Stimulated activated CD8-positive, alpha-beta memory T cell treated with anti-CD3 and anti-CD28 coated beads, Interleukin-12 subunit alpha, Interleukin-12 subunit beta, amount 100 ng/mL, for 4 hours (primary cell): Measurements from ENCODE around the gene HAAO.

ENCODE experiments used
- DNase-seq: peaks from one replicate; pipeline ENCODE4 v3.0.0-alpha.2; 2020; ENCODE audit warnings: low read depth

HAAO gene

DNA sequence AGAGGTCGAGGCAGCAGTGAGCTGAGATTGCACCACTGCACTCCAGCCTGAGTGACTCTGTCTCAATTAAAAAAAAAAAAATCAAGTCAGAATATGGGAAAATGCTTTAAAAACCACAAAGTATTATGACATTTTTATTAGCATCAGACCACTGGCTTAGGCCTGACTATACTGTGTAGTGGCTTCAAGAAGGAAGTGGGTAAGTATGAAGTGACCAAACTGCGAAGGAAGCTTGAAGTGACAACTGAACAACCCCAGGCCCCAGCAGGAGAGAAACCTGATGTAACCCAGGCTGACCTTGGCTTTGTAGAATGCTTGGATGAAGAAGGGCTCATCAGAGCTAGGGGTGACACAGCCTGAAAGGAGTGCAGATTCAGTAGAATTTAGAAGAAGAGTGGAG is 21.4 kb upstream of the HAAO start:
- DNase-seq = no peak

DNA sequence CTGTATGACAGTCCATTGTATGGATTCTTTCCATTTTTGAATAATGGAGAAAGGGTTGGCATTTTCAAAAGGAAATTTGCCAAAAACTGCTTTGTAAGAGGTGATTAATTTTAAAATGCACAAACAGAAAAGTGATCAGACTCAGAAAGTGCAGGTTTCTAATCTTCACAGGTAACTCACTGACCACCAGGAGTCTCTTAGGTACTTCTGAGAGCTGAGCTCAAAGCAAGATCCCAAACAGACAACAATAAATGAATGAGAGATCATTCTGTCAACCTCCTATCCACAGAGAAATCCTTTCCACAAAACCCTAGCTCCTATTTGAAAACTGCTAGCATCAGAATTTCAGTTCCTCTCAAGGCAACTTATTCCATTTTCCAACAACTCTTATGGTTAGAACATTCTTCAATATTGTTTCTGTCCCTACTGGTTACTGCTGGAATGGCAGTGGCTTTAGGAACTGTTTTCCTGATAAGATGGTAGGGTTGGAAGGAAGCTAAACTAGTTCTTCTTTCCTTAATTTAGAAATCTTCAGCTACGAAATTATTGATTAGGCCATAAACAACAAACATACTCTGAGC is 20.6 kb upstream of the HAAO start:
- DNase-seq = no peak

DNA sequence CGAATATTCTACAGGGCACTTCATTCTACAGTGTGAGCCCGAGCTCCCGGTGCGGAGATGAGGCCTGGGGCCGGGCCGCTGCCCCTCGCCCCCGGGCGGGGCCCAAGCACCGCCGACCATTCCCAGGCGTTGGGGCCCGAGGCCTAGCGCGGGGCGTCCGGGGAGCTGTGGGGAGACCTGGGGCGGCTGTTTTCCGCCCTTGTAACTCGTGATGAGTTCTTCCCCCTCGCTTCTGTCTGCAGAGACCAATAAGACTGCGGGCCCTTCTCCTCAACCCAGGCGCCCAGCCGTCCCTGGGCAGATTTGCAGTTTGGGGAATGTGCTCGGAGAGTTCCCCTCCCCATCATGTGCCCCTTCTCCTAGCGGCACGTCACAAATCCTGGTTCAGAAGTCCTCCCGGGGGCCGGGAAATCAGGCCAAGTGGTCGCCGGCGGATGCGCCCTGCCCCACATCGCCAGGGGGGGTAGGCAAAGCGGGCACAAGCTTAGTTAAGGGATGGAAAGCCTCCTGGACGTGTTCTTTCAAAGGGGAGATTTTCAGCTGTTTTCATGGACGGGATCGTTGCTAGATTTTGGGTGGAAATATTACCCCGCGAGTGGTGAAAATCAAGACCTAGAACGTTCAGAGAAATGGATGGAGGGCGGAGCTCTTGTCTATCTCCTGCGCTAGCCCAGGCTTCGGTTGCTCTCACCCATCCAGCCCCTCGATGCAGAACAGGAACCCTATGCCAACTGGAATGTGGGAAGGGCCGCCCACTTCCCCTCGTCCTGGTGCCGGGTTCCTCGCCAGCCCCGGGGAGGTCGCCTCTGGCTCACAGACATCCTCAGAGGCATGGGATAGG is 18.8 kb upstream of the HAAO start:
- DNase-seq = peak; percentile 32

DNA sequence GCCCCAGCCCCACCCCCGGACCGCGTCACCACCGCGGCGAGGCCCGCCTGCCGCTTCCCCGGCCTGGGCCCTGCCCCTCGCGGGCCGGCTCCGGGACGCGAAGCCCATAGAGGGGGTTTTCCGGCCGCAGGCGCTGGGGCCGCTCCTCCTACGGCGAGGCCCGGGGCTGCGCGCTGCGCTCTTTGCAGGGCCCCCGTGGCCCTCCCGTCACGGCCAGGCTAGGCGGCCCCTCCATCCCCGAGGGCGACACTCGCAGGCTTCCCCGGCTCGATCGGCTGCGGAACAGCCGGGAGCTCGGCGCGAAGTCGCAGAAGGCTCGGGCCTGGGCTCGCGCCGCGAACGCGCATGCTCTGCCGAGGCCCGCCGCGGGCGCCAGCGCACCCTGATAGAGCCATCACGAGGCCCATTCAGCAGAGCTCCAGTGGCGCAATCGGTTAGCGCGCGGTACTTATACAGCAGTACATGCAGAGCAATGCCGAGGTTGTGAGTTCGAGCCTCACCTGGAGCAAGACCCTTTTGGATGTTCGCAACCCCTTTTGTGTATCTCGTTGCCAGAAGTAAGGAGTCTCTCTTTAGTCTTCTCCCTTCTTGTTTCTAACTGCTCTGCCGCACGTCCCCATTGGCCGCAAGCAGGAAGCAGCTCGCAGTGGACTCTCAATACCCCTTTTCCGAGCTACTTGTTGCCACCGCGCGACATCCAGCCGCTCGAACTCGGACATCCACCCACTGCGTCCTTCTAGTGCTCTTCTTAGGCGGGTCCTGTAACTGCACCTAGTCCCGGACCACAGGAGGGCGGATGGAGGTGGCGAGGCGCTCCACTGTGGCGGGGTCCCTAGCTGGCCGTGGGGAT is 18.0 kb upstream of the HAAO start:
- DNase-seq = peak; percentile 89

DNA sequence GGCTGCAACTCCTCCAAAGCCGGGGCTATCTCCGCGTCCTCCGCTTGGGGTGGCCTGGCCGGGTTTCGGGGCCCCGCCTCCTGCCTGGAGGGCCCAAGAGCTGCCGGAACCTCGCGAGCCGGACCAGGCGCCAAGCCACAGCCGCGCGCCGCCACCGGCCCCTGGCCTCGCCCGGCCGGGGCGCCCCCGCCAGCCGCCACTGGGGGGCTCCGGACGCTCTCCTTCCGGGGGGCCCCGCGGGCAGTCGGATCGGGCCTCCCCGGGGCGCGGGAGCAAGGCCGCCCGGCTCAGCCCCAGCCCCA is 17.4 kb upstream of the HAAO start:
- DNase-seq = no peak

DNA sequence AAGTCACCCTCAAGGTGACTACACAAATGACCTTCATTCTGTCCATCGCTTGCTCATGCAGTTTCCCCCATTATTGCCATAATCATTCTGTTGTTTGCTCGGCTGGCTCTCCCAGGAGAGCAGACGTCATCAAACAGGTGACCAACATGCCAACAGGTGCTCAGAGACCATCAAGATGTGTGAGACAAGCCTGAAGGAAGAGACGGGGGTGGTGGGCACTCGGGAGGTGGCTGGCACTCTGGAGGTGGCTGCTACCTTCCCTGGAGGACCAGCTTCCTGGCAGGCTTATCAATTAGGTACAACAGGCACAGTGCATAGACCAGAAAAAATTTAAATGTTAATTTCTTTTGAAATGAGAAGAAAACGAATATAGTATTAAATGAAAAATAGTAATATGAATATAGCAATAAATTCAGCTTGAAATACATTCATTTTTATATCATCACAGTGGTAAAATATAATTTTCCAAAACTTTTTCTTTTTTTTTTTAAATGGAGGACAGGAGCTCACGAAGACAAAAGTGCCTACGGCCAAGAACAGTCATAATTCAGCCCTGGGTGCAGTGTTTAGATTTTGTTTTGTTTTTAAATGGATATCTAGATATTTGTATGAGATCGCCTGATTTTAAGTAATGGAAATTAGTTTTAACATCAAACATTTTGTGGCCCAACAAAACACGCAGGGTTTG is 16.9 kb upstream of the HAAO start:
- DNase-seq = no peak

DNA sequence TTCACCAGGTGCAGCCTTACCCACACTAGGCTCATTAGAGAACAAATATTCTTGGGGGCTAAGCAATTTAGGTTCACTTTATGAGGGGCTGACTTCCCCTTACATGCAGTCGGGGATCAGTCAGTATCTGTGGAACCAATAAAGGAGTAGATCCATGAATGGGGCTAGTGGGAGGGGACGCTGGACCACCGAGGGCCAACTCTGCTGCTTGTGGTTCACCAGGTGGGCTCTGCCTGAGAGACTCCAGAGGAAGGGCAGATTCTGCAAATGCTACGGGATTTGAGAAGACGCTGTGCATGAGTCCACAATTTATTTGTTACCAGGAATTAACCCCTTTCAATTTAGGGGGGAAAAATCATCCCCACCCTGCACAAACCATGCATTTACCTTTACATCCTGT is 15.9 kb upstream of the HAAO start:
- no peak for DNase-seq

DNA sequence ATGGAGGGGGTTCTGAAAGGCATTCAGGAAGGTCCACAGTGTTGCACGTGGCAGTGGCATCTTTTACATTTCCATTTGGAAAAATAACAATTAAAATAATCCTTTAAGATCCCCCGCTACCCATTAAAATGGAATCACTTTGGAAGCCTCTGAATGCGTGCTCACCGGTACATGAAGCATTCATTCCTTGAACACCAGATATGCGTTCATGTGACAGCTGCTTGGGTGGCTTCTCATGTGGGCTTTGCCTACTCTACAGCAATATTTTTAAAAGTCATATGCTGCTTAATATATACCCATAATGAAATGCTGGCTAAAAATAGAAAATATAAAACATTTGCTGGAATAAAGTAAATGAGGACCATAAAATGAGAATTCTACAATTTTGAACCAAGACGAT is 14.4 kb upstream of the HAAO start:
- DNase-seq = no peak

DNA sequence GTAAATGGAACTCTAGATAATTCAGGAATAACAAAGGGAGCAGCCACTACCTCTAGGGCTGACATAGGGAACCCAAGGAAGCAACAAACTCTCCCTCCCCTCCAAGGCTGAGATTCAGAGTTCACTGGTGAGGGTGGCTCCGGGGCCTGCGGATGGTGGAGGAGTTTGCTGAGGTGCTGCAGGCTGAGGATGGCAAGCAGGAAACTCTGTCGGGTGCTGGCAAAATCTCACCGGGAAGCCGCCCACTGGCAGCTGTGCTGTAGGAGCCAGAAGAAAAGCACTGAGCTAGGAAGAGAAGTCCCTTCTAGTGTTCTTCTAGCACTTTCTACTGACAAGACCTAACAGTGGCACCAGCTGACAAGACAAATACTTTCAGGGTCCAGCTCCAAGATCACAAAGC is 12.5 kb upstream of the HAAO start:
- no peak for DNase-seq

DNA sequence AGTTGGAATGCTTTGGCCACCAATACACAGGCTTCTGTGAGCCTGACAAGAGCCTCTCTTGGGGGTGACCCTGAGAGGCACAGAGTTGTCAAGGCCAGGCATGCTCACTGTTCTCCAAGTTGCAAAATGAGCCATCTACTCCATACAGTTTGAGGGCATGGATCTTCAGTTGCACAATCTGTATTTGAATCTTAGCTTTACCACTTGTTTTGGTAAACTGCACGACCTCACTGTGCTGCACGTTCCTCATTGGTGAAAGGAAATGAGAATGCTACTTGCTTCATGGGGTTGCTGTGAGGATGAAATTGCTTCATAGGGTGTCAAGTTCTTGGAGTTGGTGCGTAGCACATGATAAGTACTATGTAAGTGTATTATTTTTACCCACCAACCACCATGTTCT is 12.0 kb upstream of the HAAO start:
- no peak for DNase-seq

DNA sequence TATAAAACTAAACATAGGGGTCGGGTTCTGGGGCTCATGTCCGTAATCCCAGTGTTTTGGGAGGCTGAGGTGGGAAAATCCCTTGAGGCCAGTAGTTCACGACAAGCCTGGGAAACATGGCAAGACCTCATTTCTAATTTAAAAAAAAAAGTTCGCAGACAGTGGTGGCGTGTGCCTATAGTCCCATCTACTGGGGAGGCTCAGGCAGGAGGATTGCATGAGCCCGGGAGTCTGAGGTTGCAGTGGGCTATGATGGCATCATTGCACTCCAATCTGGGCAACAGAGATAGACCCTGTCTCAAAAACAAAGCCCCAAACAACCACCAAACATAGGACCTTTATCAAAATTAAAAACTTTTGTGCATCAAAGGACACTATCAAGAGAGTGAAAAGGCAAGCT is 9.8 kb upstream of the HAAO start:
- no peak for DNase-seq

DNA sequence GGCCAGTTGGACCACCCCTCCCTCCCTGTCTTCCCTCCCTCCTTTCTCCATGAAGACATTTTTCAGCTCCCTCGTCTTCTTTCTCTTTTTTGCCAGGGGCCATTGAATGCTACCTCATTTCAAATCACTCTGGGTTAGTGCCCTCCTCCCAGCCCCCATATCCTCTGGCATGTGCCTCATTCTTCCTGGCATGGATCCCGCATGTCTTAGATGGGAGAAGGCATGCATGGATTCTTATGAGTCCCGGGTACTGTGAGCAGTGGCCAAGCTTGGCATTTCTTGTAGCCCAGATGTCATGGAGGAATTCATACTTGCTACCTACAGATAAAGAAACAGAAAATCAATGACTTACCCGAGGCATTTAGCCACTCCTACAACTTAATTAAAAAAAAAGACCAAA is 9.0 kb upstream of the HAAO start:
- no peak for DNase-seq

DNA sequence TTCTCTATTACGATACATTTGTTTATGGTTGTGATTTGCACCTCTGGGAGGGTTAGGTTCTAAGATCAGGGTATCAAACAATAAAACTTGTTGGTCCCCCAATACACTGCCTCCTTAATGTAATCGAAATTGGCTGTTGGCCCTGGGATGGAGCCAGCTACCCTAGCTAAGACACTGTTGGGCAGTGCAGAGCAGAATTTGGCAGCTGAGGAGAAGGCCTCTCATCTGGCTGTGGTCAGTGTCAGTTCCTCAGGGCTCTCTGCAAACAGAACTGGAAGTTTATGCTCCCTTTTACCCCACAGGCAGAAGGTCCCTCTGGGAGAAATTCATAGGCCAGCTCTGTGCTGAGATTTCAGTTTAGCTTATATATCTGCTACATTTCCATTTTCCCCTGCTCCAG is 8.6 kb upstream of the HAAO start:
- DNase-seq = no peak

DNA sequence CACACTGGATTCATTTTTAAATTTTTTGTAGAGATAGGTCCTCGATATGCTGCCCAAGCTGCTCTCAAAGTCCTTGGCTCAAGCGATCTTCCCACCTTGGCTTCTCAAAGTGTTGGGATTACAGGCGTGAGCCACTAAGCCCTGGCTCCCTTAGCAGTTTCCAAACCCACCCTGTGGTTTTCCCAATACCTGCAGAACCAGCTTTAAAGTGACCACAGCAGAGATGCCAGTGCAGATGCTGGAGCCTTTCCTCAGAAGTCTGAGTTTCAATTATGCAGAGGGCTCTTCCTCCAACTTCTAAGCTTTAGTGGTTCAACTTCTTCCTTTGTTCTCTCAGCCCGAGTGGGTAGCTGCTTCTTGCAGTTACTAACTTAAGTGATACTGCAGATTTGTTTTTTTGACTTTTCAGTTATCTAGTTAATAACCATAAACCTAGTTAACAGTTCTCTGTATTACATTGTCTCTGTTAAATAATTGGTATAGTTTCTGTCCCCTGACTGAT is 8.1 kb upstream of the HAAO start:
- no peak for DNase-seq

DNA sequence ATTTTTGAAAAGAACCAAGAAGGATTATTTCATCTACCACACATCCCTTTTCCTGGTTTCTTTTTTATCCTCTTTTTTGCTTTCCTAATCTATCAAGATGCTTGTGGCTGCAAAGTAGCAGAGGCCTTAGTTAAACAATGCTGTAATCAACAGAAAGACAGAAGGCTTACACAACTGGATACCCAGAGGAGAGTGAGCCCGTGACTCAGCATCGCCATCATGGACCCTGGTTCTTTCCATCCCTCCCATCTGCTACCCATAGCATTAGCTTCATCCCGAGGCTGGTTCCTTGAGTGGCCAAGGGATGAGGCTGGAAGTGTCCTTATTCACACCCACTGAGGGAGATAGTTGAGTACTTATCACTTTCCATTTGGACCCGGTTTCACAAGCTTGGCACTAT is 7.5 kb upstream of the HAAO start:
- no peak for DNase-seq

DNA sequence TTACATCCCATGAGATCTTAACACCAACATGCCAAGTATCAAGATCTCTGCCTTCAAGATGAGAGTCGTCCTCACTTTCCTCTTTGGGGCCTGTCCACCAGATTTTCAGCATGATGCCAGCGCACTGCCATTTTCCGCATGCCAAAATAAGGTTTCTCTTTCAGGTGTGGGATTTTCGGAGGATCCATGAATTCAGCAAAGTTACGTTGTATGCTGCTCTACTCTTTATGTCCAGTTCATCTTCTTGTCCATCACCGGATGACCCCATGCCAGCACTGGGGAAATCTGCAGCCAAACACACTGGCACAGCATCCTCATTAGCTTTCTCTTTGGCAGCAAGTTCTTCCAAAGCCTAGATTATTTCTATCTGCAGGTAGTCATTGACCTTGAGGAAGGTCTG is 4.9 kb upstream of the HAAO start:
- DNase-seq = no peak

DNA sequence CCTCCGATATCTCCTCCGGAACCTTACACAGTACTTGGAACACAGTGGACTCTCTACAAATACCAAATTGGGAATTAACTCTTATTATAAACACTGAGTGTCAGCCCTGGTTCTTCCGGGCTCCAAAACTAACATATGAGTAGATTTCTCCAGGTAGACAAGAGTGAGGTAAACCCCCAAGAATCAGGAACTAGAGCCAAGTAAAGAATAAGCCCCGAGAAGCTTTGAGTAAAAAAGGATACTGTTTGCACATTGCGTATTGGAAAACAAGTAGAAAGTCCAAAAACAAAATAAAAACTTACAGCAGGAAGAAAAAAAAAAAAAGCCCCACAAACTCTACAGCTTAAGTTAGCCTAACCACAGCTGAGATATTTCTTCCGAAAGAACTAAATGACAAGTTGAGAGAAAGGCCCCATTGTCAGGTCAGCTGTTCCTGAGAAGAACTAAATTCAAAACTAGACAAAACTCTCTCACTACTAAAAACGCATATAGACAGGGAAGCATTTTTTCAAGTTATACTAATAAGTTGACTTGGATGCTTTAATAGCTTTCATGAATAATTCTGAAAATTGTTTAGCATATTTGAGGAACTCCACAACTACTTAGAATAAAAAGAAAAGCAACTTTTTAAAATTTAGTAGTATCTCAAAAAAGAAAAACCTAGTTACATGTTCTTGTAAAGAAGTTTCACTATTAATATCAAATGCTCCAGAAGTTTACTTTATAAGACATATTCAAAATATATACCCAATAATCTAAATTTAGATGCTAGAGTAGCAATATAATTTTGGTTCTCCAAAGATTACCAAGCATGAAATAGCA is 4.3 kb upstream of the HAAO start:
- no peak for DNase-seq

DNA sequence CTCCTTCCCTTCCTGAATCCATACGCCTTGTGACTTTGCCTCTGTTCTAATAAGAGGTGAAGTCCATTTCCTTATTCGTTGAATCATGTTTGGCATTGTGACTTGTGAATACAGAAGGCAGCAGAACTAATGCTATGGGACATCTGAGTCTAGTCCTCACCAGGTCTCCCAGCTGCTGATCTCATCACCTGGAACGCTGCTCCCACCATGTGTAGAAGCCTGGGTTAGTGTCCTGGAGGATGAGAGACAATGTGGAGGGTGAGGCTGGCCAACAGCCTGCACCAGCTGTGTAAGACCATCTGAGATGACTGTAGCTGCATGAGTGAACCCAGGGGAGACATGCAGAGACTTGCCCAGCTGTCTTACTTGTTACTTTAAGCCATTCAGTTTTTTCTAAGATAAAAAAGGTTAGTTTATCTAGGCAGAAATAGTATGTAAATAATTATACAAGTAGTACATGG is 3.5 kb upstream of the HAAO start:
- no peak for DNase-seq

DNA sequence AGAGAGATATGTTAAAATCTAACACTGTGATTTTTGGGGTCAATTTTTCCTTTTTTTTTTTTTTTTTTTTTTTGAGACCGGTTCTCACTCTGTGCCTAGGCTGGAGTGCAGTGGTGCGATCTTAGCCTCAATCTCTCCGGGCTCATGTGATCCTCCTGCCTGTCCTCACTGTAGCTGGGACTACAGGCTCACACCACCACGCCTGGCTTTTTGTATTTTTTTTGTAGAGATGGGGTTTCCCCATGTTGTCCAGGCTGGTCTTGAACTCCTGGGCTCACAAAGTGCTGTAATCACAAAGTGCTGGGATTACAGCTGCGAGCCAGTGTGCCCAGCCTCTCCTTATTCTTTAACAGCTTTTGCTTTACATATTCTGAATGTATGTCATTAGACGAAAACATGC is 2.9 kb upstream of the HAAO start:
- DNase-seq = no peak

DNA sequence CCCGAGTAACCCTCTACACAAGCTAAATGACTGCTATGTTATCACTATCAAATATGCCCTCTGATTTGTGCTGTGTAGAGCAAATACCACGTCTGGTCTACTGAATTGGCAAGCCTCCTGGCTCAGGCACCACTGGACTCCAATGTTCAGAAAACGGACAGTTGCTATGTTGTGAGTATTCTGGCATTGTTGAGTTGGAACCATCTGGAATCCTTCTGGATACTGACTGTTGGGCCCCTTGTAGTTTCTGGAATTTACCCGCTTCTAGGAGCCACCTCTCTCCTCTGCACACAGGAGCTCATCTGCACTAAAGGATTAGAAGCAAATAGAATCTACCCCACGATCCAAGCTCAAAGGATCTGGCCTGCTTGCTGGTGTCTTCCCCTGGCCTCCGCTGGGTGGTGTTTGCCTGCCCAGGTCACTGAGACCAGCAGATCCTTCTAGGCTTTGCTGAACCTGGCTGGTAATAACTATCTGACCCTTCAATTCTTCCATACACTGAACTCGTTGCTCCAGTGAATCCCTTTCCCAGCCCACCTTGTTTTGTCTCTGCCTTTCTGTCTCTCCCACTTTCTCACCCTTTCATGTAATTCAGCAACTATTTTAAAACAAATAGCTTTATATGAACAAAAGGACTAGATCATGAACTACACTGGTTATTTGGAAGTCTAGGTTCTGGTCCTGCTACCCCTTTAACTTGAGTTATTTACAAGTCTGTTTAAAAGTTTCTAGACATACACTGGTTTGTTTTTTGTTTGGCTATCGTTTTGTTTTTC is 2.1 kb upstream of the HAAO start:
- DNase-seq = no peak
